ENCODE data around the gene LDLRAP1. TPM values are rescaled to one million over a fixed set of nuclear protein-coding genes. Genes with fewer than 3 reads are reported as not detected.
A peak's percentile ranks its signal among the peaks of the same experiment; 100 is the strongest.

Gene LDLRAP1
- total and polyA plus RNA-seq, 9 of the 15 experiments (the other 6 are each of a cell fraction or from before 2014, with no cell fraction given), result 0.56 to 29.6 (median 16.2) TPM

GRCh38 chr1:25556791-25557476 is 13.5 kb downstream of the LDLRAP1 start:
- TF ChIP-seq NFIC (IDR thresholded peaks at IDR 0.05) (peak; percentile 27; the same call in 1 of the 2 replicates), NFRKB (IDR thresholded peaks at IDR 0.05; ENCODE audit: low read depth) (no peak), SPI1 (IDR thresholded peaks at IDR 0.05; ENCODE audit: borderline replicate concordance, low read depth, low read length) (0 out of 2 replicates have a peak, but pooled peaks have one; percentile 9), ZNF639 (CRISPR knock-in tag; conservative IDR thresholded peaks at IDR 0.05 in 1 of 2, IDR thresholded peaks at IDR 0.05 in 1 of 2) (no peak)
- H3K79me2 ChIP-seq (ENCODE audit: control insufficient read depth, insufficient read depth, low read length), result peaks cover 11% of the 10 kb centered on the region; the same call in 2 of the 3 replicates

More at GRCh38 chr1:25556791-25557476, 13.5 kb downstream of the LDLRAP1 start:
- ATAC-seq (no peak), DNase-seq (ENCODE audit: extremely low read depth in 1 of 4, low spot score in 3 of 4) (no peak), FAIRE-seq (peak; percentile 19)
- Histone ChIP-seq H4K20me1 (replicated peaks; ENCODE audit: control insufficient read depth, insufficient read depth, low read length) (peaks cover 7% of the 10 kb centered on the region), H3K9me1 (ENCODE audit: control insufficient read depth, insufficient read depth, low read length) (peaks cover 3% of the 10 kb centered on the region), H3K9ac (ENCODE audit: insufficient read depth in 1 of 2, low read depth in 2 of 2, low read length in 2 of 2) (peak overlapping the region in 1 of 2 experiments; percentile 11; a peak in 1 of 4 replicates), H3K4me3 (no peak overlapping the region), H3K27me3 (ENCODE audit: control insufficient read depth in 2 of 2, insufficient read depth in 2 of 2, low read length in 2 of 2) (no peaks in the 10 kb centered on the region), H3K9me3 (replicated peaks; ENCODE audit: control insufficient read depth, insufficient read depth, low read depth, low read length) (no peaks in the 10 kb centered on the region), H3K4me1 (replicated peaks in 1 of 2; ENCODE audit: control insufficient read depth in 2 of 2, insufficient read depth in 2 of 2, low read length in 2 of 2) (peaks cover 12 to 35% of the 10 kb centered on the region in 2 experiments), H3K36me3 (ENCODE audit: control insufficient read depth, insufficient read depth, low read length) (peaks cover 36% of the 10 kb centered on the region), H2AFZ (ENCODE audit: low read depth, low read length) (no peak overlapping the region), H3K4me2 (ENCODE audit: insufficient read depth, low read length) (no peak overlapping the region), H3K27ac (ENCODE audit: extremely low read depth, low read depth, low read length) (no peak overlapping the region)
- POLR2A ChIA-PET, result interaction anchor here (0.6 to 5.5 kb wide), 3 partner anchors 8 to 95 kb away, joined by 3 to 39 read pairs (median 3); no protein-coding TSS in a partner anchor
- in situ Hi-C loops (cut with MboI), result no loop called here
- CTCF ChIA-PET (ENCODE audit: low intra/inter-chr PET ratio), result no interaction called here
- intact Hi-C loops (cut with micrococcal nuclease), result no loop called here
- 84% methylated on average over 8 of the region's 10 CpGs for WGBS (ENCODE audit: insufficient coverage, low coverage, missing lambda C conversion rate)
- no TSS peak for BruUV-seq (replicated peaks)

Measured in K562 (cell line).